MCF 10A (cell line): ENCODE data around the gene PSRC1. TPM values are rescaled to one million over a fixed set of nuclear protein-coding genes. Genes with fewer than 3 reads are reported as not detected.

ENCODE experiments used
- BruUV-seq: library from RNA; stranded (reverse); fragments of 400-500 nt; replicated peaks from 2 replicates; lab custom pipeline; 2021; lab: Mats Ljungman, UMichigan
- CTCF ChIA-PET: fragments of 300-600 bp; sonication (Branson Sonifier 250); formaldehyde crosslinking; extraction: SDS; loops from one replicate; lab custom pipeline; 2021; ENCODE audit warnings: antibody characterized with exemption, inconsistent platforms; lab: Yijun Ruan, JAX
- POLR2A ChIA-PET: fragments of 300-600, 350-650 bp; sonication (Branson Sonifier 250); formaldehyde crosslinking; extraction: SDS; loops from one replicate; lab custom pipeline; 2020; ENCODE audit warnings: antibody characterized with exemption, inconsistent platforms; lab: Yijun Ruan, JAX
- DNase-seq: peaks from one replicate; pipeline ENCODE4 v3.0.0-alpha.2; 2018; ENCODE audit not compliant: unreplicated experiment
- H3K27ac Mint-ChIP-seq: one replicate; pipeline ENCODE4 v1.8.0; 2022; ENCODE audit warnings: mild to moderate bottlenecking, low read depth, mixed read lengths; ENCODE audit not compliant: unreplicated experiment
- H3K27me3 Mint-ChIP-seq: one replicate; pipeline ENCODE4 v1.8.0; 2022; ENCODE audit warnings: mixed read lengths; ENCODE audit not compliant: insufficient read depth, unreplicated experiment
- H3K36me3 Mint-ChIP-seq: one replicate; pipeline ENCODE4 v1.8.0; 2022; ENCODE audit warnings: mild to moderate bottlenecking, moderate library complexity, mixed read lengths; ENCODE audit not compliant: insufficient read depth, unreplicated experiment
- H3K4me1 Mint-ChIP-seq: one replicate; pipeline ENCODE4 v1.8.0; 2022; ENCODE audit warnings: mixed read lengths; ENCODE audit not compliant: insufficient read depth, unreplicated experiment
- H3K4me3 Mint-ChIP-seq: one replicate; pipeline ENCODE4 v1.8.0; 2022; ENCODE audit warnings: mild to moderate bottlenecking, moderate library complexity, mixed read lengths; ENCODE audit not compliant: unreplicated experiment
- H3K9me3 Mint-ChIP-seq: one replicate; pipeline ENCODE4 v1.8.0; 2022; ENCODE audit warnings: mixed read lengths; ENCODE audit not compliant: unreplicated experiment
- CTCF ChIP-seq: fragments of 200-600 bp; IDR thresholded peaks from one replicate; pipeline ENCODE4 v1.8.0; 2022; ENCODE audit warnings: antibody characterized with exemption, mild to moderate bottlenecking; ENCODE audit not compliant: unreplicated experiment
- intact Hi-C: fragments of 100-400 bp; cut with micrococcal nuclease; formaldehyde crosslinking; loops from 2 replicates; pipeline ENCODE4 v1.14.1; 2022
- total RNA-seq: library from RNA; stranded (reverse); gene quantifications from 2 replicates; pipeline ENCODE4 v1.2.3, GENCODE V29; 2022

Gene PSRC1
- total RNA-seq, 1 experiment from 2014 or later, result 19.4 TPM

DNA sequence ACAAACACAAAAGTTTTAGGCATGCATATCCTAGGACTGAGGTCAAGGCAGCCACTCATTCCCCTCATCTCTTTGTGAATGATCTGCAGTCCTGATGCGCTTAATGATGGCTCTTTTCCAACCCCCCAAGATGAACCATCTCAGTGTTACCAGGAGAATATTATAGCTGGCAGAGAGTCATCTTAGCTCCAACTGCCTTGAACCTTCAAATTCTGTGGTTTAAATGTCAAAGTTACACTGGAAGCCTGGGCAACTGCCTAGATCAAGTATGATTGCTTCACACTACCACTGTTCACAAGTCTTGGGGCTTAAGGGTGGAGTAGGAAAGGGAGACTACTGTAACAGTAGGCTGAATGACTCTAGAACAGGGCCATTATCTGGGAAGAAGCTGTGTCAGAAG lies 31.9 kb upstream of the PSRC1 start:
- peaks cover 10% of the 10 kb centered on the region for H3K4me1 Mint-ChIP-seq
- no peak for DNase-seq
- ChIA-PET CTCF (no interaction called here), POLR2A (no interaction called here)
- no peaks in the 10 kb centered on the region for H3K9me3 Mint-ChIP-seq
- intact Hi-C loops, result no loop called here
- H3K4me3 Mint-ChIP-seq, result no peak overlapping the region
- H3K36me3 Mint-ChIP-seq, result peaks cover 11% of the 10 kb centered on the region
- H3K27me3 Mint-ChIP-seq, result no peaks in the 10 kb centered on the region
- H3K27ac Mint-ChIP-seq, result no peak overlapping the region
- BruUV-seq, result no TSS peak
- no peak for TF ChIP-seq CTCF

DNA sequence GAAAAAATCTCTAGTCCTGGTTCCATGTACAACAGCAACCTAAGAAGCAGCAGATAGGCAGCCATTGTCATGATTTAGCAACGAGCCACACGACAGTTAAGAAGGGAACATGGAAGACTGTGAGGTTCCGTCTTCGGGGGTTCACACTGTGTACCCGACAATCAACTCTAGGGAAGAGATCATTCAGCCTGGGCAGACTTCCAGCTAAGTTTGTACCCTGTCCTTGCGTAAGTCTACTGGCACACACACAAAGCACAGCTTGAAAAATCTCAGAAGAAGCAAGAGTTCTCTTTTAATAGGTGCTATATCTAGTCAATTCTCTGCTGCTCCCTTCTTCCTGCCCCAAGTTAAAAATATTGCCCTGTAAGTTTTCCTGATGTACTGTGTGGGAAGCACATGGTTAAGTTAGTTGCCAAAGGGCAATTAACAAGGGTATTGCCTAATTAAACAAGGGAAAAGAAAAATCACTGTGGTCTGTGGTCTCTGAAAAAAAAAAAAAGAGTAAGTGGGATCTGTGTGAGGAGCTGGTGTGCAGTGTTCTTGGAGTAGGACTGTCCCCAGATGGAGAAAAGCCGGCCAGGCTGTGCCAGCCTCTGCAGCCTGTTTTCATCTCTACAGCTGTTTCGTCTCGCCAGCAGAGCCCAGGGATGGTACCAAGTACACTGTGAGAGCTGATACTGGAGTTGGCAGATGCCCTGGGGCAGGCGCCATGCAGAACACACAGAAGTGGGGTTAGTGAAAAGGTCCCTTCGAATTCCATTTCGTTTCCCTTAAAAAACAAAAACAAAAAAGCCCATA lies 30.2 kb upstream of the PSRC1 start:
- Mint-ChIP-seq H3K4me1 (peaks cover 10% of the 10 kb centered on the region), H3K4me3 (no peak overlapping the region), H3K9me3 (no peaks in the 10 kb centered on the region), H3K36me3 (peaks cover 11% of the 10 kb centered on the region), H3K27ac (no peak overlapping the region), H3K27me3 (no peaks in the 10 kb centered on the region)
- POLR2A ChIA-PET, result interaction anchor here (0.6 kb wide), 2 partner anchors 18 to 117 kb away, joined by 3 read pairs; no protein-coding TSS in a partner anchor
- CTCF ChIA-PET, result interaction anchor here (0.5 to 1.5 kb wide), 5 partner anchors 16 to 227 kb away, joined by 3 to 5 read pairs (median 4); partner anchors contain the start of gene GPR61
- BruUV-seq, result no TSS peak
- intact Hi-C loops, result no loop called here
- no peak for TF ChIP-seq CTCF
- peak; percentile 42 for DNase-seq

GRCh38 chr1:109312246-109312645 lies 29.3 kb upstream of the PSRC1 start:
- H3K27ac Mint-ChIP-seq, result no peak overlapping the region
- H3K4me1 Mint-ChIP-seq, result peaks cover 10% of the 10 kb centered on the region
- BruUV-seq, result no TSS peak
- H3K36me3 Mint-ChIP-seq, result peaks cover 11% of the 10 kb centered on the region
- CTCF ChIA-PET, result interaction anchor here (1.5 kb wide), 1 partner anchor 15 kb away, joined by 5 read pairs; no protein-coding TSS in a partner anchor
- no peak for DNase-seq
- no peaks in the 10 kb centered on the region for H3K9me3 Mint-ChIP-seq
- intact Hi-C loops, result no loop called here
- no peaks in the 10 kb centered on the region for H3K27me3 Mint-ChIP-seq
- H3K4me3 Mint-ChIP-seq, result no peak overlapping the region
- POLR2A ChIA-PET, result no interaction called here
- no peak for TF ChIP-seq CTCF

- intact Hi-C loops, result no loop called here
- Mint-ChIP-seq H3K4me3 (no peak overlapping the region), H3K4me1 (peaks cover 10% of the 10 kb centered on the region), H3K27ac (no peak overlapping the region), H3K27me3 (no peaks in the 10 kb centered on the region), H3K9me3 (no peaks in the 10 kb centered on the region), H3K36me3 (peaks cover 4% of the 10 kb centered on the region)
- DNase-seq, result no peak
- BruUV-seq, result no TSS peak
- CTCF ChIA-PET, result no interaction called here
- TF ChIP-seq CTCF, result no peak
- POLR2A ChIA-PET, result no interaction called here
These were observed 26.4 kb upstream of the PSRC1 start for GRCh38 chr1:109309347-109309746.
